T-helper 1 cell treated with Interleukin-12 subunit alpha and Interleukin-12 subunit beta and Interleukin-4 antibody, amounts not matched to agents 30 μg/mL and 1 μg/mL, for 36 hours (primary cell): Measurements from ENCODE around the gene SRP9.
"Not testable (repeated sequence)": the region's sequence is repeated elsewhere in the genome, so short reads cannot be mapped to it uniquely, and the experiment has no call there.

Experiments used
- H3K27ac Mint-ChIP-seq: one replicate; pipeline ENCODE4 v1.8.0; 2021; ENCODE audit warnings: mild to moderate bottlenecking, mixed read lengths
- H3K27me3 Mint-ChIP-seq: one replicate; pipeline ENCODE4 v1.8.0; 2021; ENCODE audit warnings: low read depth, mixed read lengths
- H3K36me3 Mint-ChIP-seq: one replicate; pipeline ENCODE4 v1.8.0; 2021; ENCODE audit warnings: low read depth, mixed read lengths
- H3K4me1 Mint-ChIP-seq: one replicate; pipeline ENCODE4 v1.8.0; 2021; ENCODE audit warnings: low read depth, mixed read lengths
- H3K4me3 Mint-ChIP-seq: one replicate; pipeline ENCODE4 v1.8.0; 2021; ENCODE audit warnings: mild to moderate bottlenecking, moderate library complexity, mixed read lengths
- H3K9me3 Mint-ChIP-seq: one replicate; pipeline ENCODE4 v1.8.0; 2021; ENCODE audit warnings: mixed read lengths

The SRP9 gene

DNA sequence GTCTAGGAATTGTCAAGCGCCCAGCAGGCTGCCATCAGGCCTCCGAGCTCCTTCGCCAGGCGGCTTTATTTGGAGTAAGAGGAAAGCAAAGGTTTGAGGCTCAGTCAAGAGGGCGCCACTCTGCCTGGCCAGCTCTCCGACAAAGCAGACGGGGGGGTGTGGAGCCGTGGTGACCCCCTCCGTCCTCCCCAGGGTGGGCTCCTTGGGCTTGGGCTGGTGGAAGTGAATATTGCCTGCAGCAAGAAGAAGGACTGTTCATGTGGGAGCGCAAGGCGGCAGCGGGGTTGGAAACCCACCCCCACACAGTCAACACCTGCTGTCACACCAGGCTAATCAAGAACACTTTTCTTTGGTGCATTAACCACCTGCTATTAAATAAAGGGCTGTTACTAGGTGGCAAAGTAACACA, 46.9 kb downstream of the SRP9 start:
- H3K4me1 Mint-ChIP-seq: peaks cover 3% of the 10 kb centered on the region
- no peaks in the 10 kb centered on the region for H3K9me3 Mint-ChIP-seq
- no peak overlapping the region for H3K27ac Mint-ChIP-seq
- no peak overlapping the region for H3K4me3 Mint-ChIP-seq
- no peaks in the 10 kb centered on the region for H3K36me3 Mint-ChIP-seq
- peaks cover 7% of the 10 kb centered on the region for H3K27me3 Mint-ChIP-seq

DNA sequence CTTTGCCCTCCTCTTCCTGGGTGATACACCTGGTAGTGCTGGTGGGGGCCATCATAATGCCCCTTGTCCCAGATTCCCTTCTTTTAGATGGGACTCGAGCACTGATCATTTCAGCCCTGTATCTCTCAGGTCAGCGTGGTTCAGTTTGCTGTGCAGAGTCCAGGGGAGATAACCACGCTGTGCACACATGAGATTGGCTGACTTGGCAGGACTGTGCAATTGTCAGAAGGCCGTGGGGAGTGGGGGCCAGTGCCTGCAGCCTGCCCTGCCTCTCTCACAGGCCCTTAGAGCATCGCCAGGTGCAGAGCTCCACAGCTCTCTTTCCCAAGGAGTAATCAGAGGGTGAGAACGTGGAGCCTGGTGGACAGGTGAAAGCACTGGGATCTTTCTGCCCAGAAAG, 47.5 kb downstream of the SRP9 start:
- Mint-ChIP-seq H3K4me1 (peaks cover 3% of the 10 kb centered on the region), H3K27me3 (peaks cover 7% of the 10 kb centered on the region), H3K4me3 (no peak overlapping the region), H3K36me3 (no peaks in the 10 kb centered on the region), H3K9me3 (no peaks in the 10 kb centered on the region), H3K27ac (no peak overlapping the region)

DNA sequence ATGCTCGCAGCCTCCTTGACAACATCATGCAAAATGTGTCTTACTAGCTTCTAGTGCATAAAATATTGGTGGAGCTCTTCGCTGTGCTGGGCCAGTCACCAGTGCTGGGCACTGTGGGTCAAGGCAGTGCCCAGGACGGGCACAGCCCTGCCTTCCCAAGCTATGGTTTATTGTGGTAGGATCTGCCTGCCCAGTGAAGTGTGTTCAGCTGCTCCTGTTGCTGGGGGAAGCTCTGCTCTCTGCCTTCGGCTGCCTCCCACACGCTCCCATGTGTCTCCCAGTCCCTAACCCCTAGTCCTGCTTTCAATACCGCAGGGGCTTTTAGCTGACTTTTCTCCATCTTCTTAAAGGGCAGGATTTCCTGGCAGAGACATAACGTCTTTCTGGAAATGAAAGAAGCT, 48.0 kb downstream of the SRP9 start:
- Mint-ChIP-seq H3K4me3 (no peak overlapping the region), H3K27ac (no peak overlapping the region), H3K36me3 (no peaks in the 10 kb centered on the region), H3K9me3 (no peaks in the 10 kb centered on the region), H3K4me1 (peaks cover 3% of the 10 kb centered on the region), H3K27me3 (peaks cover 7% of the 10 kb centered on the region)

DNA sequence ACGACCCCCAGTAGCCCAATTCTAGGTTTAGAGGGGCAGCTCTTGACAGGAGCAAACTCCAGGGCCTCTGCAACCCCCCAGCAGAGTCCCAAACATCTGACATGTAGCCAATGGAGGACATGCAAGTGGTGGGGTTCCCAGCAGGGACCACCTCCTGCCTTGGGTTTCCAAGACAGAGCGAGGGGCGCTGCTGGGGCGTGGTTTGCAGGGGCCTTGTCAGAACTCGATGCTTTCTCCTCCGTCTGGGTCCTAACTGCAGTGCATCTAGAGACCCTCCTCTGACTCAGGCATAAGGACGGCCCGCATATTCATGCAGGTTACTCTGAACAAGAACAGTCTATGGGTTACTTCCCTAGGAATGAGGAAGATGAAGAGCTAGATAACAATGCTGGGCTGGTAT, 49.5 kb downstream of the SRP9 start:
- peaks cover 5% of the 10 kb centered on the region for H3K27me3 Mint-ChIP-seq
- no peak overlapping the region for H3K4me3 Mint-ChIP-seq

DNA sequence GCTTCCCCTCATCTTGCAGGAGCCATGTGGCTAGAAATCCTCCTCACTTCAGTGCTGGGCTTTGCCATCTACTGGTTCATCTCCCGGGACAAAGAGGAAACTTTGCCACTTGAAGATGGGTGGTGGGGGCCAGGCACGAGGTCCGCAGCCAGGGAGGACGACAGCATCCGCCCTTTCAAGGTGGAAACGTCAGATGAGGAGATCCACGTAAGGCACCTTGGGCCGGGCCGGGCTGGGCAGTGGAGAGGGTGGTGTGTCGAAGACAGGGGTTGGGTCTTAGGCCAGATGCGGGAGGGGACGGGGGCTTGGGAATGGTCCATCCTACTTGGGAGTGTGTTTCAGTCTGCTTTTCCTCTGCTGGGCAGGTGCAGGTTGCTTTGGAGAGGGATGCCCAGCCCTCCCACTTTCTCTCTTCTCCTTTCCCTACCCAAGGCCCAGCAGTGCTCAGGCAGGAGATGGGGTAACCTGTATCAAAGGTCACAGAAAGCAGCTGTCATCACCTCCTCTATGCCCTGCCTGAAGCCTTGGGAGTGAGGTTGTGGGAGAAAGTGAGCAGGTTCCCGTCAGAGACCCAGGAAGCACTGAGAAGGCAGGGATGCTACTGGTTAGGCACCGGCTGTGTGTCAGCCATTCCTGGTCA, 51.2 kb downstream of the SRP9 start:
- peaks cover 3% of the 10 kb centered on the region for H3K4me1 Mint-ChIP-seq
- H3K36me3 Mint-ChIP-seq: no peaks in the 10 kb centered on the region
- H3K9me3 Mint-ChIP-seq: no peaks in the 10 kb centered on the region
- H3K27me3 Mint-ChIP-seq: no peaks in the 10 kb centered on the region
- no peak overlapping the region for H3K27ac Mint-ChIP-seq
- H3K4me3 Mint-ChIP-seq: no peak overlapping the region

More for the DNA sequence above, 49.5 kb downstream of the SRP9 start:
- Mint-ChIP-seq H3K36me3 (no peaks in the 10 kb centered on the region), H3K4me1 (peaks cover 3% of the 10 kb centered on the region), H3K27ac (no peak overlapping the region), H3K9me3 (no peaks in the 10 kb centered on the region)

DNA sequence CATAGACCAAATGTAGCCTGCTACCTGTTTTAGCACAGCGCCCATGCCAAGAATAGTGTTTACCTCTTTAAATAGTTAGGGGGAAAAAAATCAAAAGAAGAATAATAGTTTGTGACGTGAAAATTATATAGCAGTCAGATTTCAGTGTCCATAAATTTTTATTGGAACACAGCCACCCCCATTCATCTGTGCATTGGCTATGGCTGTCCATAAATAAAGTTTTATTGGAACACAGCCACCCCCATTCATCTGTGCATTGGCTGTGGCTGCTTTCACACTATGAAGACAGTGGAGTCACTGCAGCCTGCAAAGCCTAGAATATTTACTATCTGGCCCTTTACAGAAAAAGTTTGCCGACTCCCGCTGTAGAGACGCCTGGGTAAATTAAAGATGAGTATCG, 53.2 kb downstream of the SRP9 start:
- Mint-ChIP-seq H3K4me3 (no peak overlapping the region), H3K36me3 (no peaks in the 10 kb centered on the region), H3K4me1 (peaks cover 3% of the 10 kb centered on the region), H3K27ac (no peak overlapping the region), H3K27me3 (no peaks in the 10 kb centered on the region), H3K9me3 (no peaks in the 10 kb centered on the region)

DNA sequence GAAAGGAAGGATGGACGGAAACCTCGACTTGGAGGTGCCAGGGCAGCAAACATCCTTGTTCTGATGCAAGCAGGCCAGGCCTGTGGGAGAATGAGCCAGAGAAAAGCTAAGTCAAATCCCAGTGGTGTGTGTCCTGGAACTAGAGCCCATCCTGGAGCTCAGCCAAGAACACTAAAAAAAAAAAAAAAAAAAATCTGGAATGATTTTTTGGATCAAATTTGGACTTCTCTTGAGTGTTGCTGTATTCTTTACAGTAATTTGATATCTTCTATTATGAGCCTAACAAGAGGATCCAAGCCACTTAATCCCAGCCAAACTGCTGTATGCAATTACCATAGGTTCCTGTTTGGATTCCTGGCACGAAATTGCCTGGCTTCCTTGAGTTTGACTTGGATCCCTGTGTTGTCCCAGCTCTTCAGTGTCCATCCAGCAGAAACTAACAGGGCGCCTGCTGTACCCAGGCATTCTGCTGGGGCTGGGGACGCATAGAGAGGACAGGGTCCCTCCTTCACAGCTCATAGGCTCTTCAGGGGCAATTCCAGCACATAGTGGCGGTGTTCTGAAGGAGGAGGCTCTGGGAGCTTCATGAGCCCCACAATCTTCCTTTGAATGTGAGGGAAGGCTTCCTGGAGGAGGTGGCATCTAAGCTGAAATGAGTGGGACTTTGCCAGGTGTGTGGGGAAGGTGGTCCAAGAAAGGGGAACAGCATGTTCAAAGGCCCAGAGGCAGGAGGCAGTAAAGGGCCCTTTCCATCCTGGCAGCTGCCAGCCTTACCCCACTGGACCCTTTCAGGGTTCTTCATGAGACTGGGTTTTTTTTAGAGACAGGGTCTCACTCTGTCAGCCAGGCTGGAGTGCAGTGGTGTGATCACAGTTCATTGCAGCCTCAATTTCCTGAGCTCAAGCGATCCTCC, 57.0 kb downstream of the SRP9 start:
- H3K4me1 Mint-ChIP-seq: no peaks in the 10 kb centered on the region

DNA sequence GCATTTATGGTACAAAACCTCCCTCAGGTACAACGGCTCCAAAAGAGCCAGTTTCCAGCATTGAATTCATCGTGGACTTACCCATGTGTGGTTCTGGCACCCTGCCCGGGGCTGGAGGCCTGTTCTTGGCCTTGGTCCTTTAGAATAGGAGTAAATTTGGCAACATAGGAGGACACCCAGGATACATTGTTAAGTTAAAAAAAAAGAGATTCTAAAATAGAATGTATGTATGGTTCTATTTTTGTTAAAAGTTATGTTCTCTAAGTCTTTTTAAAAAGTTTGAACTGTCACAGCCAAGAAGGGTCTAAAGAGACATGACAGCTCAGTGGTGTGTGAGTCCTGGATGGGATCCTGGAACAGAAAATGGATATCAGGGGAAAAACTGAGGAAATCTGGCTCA, 58.2 kb downstream of the SRP9 start:
- no peaks in the 10 kb centered on the region for H3K27me3 Mint-ChIP-seq
- no peaks in the 10 kb centered on the region for H3K36me3 Mint-ChIP-seq
- H3K9me3 Mint-ChIP-seq: no peaks in the 10 kb centered on the region
- no peak overlapping the region for H3K27ac Mint-ChIP-seq
- no peak overlapping the region for H3K4me3 Mint-ChIP-seq
- H3K4me1 Mint-ChIP-seq: no peaks in the 10 kb centered on the region

More for the DNA sequence above, 57.0 kb downstream of the SRP9 start:
- Mint-ChIP-seq H3K36me3 (no peaks in the 10 kb centered on the region), H3K4me3 (no peak overlapping the region), H3K9me3 (no peaks in the 10 kb centered on the region), H3K27ac (no peak overlapping the region), H3K27me3 (no peaks in the 10 kb centered on the region)

DNA sequence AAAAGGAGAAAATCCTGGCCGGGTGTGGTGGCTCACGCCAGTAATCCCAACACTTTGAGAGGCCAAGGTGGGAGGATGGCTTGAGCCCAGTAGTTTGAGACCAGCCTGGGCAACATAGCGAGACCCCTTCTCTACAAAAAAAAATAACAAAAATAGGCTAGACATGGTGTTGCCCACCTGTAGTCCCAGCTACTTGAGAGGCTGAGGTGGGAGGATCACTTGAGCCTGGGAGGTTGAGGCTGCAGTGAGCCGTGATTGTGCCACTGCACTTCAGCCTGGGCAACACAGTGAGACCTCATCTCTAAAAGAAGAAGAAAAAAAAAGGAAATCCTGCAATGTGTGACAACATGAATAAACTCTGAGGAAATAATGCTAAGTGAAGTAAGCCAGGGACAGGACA, 58.7 kb downstream of the SRP9 start:
- not testable (repeated sequence) for H3K4me1 Mint-ChIP-seq, H3K36me3 Mint-ChIP-seq

DNA sequence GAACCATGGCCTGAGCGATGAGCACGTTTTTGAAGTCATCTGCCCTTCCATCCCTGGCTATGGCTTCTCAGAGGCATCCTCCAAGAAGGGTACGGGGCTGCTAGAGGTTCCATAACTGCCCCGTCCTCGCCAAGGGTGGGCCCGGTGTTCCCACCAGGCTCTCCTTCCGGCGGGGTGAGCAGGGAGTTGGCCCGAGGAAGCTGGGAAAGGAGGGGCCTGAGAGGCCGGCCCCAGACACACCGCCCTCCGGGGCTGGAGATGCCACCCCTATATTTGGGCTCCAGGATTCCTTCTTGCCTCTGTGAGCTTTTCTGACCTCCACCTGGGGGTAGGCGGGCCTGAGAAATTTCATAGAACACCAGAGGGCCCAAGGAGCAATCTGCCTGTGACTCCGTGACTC, 61.2 kb downstream of the SRP9 start:
- no peak overlapping the region for H3K4me3 Mint-ChIP-seq
- no peaks in the 10 kb centered on the region for H3K27me3 Mint-ChIP-seq
- H3K27ac Mint-ChIP-seq: no peak overlapping the region
- no peaks in the 10 kb centered on the region for H3K9me3 Mint-ChIP-seq
- H3K4me1 Mint-ChIP-seq: no peaks in the 10 kb centered on the region
- no peaks in the 10 kb centered on the region for H3K36me3 Mint-ChIP-seq

More for the DNA sequence above, 58.7 kb downstream of the SRP9 start:
- not testable (repeated sequence) for H3K27ac Mint-ChIP-seq, H3K27me3 Mint-ChIP-seq, H3K4me3 Mint-ChIP-seq, H3K9me3 Mint-ChIP-seq
